ENCODE data around the gene ADGRG3.

- TF ChIP-seq CTCF (conservative IDR thresholded peaks at IDR 0.05; ENCODE audit: low read length) (no peak), EZH2phosphoT487 (IDR thresholded peaks at IDR 0.05; ENCODE audit: borderline replicate concordance) (no peak)
These were observed 37.7 kb upstream of the ADGRG3 start for GRCh38 chr16:57630407-57630797.

All from Loucy (cell line).